ENCODE measurements around the gene INPP5D. TPM values are rescaled to one million over a fixed set of nuclear protein-coding genes. Genes with fewer than 3 reads are reported as not detected.

Gene INPP5D
- total and polyA plus RNA-seq, 2 of the 13 experiments (the other 11 are each of a cell fraction or from before 2014, with no cell fraction given), result 16.7 to 18.0 TPM

- H3K27me3 ChIP-seq (ENCODE audit: control insufficient read depth in 1 of 2, insufficient read depth in 2 of 2, low read length in 2 of 2), result no peaks in the 10 kb centered on the region
- intact Hi-C loops (cut with micrococcal nuclease; ENCODE audit: unreplicated experiment), result no loop called here
- no peak overlapping the region for H2AFZ ChIP-seq (ENCODE audit: low read length)
- POLR2A ChIA-PET, result interaction anchor here (1.2 kb wide), 1 partner anchor 72 kb away, joined by 3 read pairs; no protein-coding TSS in a partner anchor
- H3K9ac ChIP-seq (ENCODE audit: insufficient read depth, low read depth, low read length), result no peak overlapping the region
- no peaks in the 10 kb centered on the region for H4K20me1 ChIP-seq (ENCODE audit: insufficient read depth, low read length)
- no peak overlapping the region for H3K4me2 ChIP-seq (ENCODE audit: low read depth, low read length)
- in situ Hi-C loops (cut with HindIII; ENCODE audit: extremely low pct_ligation_motif_present, low pct_unique_long_range_greater_than_20kb), result no loop called here
- WGBS (ENCODE audit: low lambda C conversion rate), result 84% methylated on average over 1 of the region's 1 CpG
- no peaks in the 10 kb centered on the region for H3K79me2 ChIP-seq (ENCODE audit: insufficient read depth, low read length)
- H3K4me1 ChIP-seq (ENCODE audit: insufficient read depth, low read length), result no peaks in the 10 kb centered on the region
- ATAC-seq (no peak), DNase-seq (ENCODE audit: low spot score) (no peak), FAIRE-seq (no peak)
- H3K27ac ChIP-seq (ENCODE audit: extremely low read length, insufficient read depth, low read length), result no peak overlapping the region
- peaks cover 6 to 13% of the 10 kb centered on the region in 2 experiments; a peak in 4 of 5 replicates for H3K36me3 ChIP-seq (replicated peaks in 1 of 2; ENCODE audit: control insufficient read depth in 1 of 2, insufficient read depth in 2 of 2, low read length in 2 of 2)
- CTCF ChIA-PET (ENCODE audit: low intra/inter-chr PET ratio, low total read pairs), result no interaction called here
- no peaks in the 10 kb centered on the region for H3K9me3 ChIP-seq (ENCODE audit: low read length)
- no TSS peak for BruUV-seq (replicated peaks)
- H3K4me3 ChIP-seq (replicated peaks in 1 of 3; ENCODE audit: insufficient read depth in 1 of 3, low read depth in 2 of 3, low read length in 3 of 3), result no peak overlapping the region
- no peak for TF ChIP-seq ZUFSP (CRISPR knock-in tag; IDR thresholded peaks at IDR 0.05; ENCODE audit: borderline replicate concordance)
- TF ChIP-seq ATF5 (CRISPR knock-in tag; IDR thresholded peaks at IDR 0.05; ENCODE audit: low read depth), result no peak
- TF ChIP-seq ZNF101 (CRISPR knock-in tag; IDR thresholded peaks at IDR 0.05; ENCODE audit: borderline replicate concordance, low read depth), result no peak
- no peak for TF ChIP-seq ZNF7 (CRISPR knock-in tag; IDR thresholded peaks at IDR 0.05)
- TF ChIP-seq CENPX (CRISPR knock-in tag; IDR thresholded peaks at IDR 0.05), result no peak
- TF ChIP-seq UBTF (CRISPR knock-in tag; IDR thresholded peaks at IDR 0.05), result no peak
- no peak for TF ChIP-seq SMARCE1 (IDR thresholded peaks at IDR 0.05; ENCODE audit: borderline replicate concordance)
- TF ChIP-seq ZNF547 (CRISPR knock-in tag; IDR thresholded peaks at IDR 0.05), result no peak
- no peak for TF ChIP-seq CSRNP2 (CRISPR knock-in tag; conservative IDR thresholded peaks at IDR 0.05; ENCODE audit: low read depth)
- TF ChIP-seq ZNF280B (CRISPR knock-in tag; IDR thresholded peaks at IDR 0.05; ENCODE audit: borderline replicate concordance), result no peak
- no peak for TF ChIP-seq ZNF768 (CRISPR knock-in tag; IDR thresholded peaks at IDR 0.05)
- TF ChIP-seq TFE3 (CRISPR knock-in tag; IDR thresholded peaks at IDR 0.05), result no peak
- TF ChIP-seq TIGD3 (CRISPR knock-in tag; IDR thresholded peaks at IDR 0.05; ENCODE audit: borderline replicate concordance), result no peak
These were observed 73.1 kb downstream of the INPP5D start for GRCh38 chr2:233133239-233133638.
